MM.1S (cell line): ENCODE data around the gene SORL1.

Source experiments
- CTCF ChIP-seq: fragments of 300-600 bp; sonication (generic); IDR thresholded peaks from 2 replicates; pipeline ENCODE4 v1.5.1; 2016; ENCODE audit warnings: antibody characterized with exemption, low read length, mixed read lengths
- EZH2 ChIP-seq: fragments of 300-600 bp; sonication (generic); optimal IDR thresholded peaks from 2 replicates; pipeline ENCODE3; 2017; ENCODE audit warnings: low read depth, mild to moderate bottlenecking, antibody characterized with exemption, low read length, mixed read lengths

DNA sequence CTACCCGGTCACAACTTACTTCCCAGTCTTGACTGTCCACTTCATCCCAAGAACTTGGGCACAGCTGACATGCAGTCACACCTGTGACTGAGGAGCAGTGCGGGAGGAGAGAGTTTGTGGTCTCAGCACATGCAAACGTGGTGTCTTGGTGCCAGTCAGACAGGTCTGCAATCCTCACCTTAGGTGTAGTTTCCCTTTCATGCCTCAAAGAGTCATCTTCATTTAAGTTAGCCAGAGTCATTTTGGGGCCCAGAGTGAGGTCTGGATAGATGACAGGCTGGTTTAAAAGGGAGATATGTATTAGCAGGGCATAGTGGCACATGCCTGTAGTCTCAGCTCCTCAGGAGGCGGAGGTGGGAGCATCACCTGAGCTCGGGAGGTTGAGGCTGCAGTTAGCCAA lies 109.1 kb downstream of the SORL1 start:
- TF ChIP-seq CTCF, result no peak
- TF ChIP-seq EZH2, result no peak
